NOMO-1 (cell line): ENCODE data around the gene DNAJC10.

Experiments used
- DNase-seq, 2 experiments: peaks; one replicate each; lab custom pipeline; 2025; ENCODE audit not compliant: unreplicated experiment in 2 of 2; lab: John Stamatoyannopoulos, UW

The DNAJC10 gene

DNA sequence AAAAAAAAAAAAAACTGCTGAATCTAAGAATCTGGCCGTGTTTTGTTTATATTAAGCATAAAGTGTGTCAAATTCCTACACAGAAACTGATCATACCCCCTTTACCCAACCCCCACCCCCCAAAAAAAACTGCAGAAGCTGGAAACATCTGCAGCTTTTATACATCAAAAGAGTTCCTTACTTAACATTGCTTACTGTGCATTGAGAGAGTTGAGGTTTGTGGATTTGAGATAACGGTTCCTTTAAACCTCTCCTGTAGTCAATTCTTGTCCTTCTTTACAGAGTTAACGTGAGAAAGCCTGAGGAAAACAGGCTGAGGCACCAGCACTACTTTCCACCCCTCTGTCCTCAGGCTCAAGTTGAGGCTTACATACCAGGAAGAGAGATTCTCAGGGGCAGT lies 115.9 kb downstream of the DNAJC10 start:
- DNase-seq = no peak

DNA sequence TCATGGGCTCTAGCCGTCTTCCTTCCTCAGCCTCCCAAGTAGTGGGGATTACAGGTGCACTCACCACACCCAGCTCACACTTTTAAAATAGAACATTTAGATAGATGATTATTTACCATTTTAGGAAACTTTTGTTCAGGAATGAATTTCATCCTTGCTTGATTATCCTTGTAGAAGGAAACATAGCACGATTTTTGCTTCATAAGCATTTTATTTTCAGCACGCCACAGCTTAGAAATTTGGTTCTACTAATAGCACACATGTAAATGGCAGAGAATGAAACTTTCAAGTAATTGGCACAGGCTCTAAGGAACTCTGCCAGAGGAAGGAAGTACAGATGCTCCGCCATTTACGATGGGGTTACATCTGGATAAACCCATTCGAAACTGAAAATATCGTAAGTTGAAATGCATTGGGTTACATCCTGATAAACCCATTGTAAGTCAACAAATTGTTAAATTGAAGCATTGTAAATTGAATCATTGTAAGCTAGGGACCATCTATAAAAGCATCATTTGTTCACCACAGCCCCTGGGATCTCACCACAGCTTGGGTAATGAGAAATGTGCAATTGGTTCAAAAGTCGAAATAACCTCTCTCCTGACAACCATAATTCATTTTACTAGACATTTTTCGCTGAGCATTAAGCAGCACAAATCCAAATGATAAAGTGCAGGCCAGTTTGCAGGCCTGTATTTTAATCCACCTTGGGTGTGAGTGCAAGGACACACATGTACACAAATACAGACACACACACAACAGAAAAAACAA lies 117.2 kb downstream of the DNAJC10 start:
- DNase-seq = no peak

DNA sequence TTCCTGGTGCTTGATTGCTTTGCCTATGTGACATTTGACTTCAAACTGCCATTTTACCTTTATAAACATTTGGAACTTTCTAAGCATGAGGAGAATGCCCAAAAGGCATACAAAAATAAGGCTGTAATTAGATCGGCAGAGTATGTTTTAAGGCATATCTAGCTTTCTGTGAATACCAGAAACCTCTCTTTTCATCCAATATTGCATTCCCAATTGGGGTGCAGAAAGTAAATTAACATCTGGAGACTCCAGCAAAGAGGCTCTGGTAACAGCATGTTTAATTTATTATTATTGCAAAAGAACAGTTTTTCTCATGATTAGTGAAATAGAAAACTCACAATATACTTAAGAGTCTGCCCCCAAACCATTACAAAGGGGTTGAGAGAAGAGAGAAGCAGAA lies 118.2 kb downstream of the DNAJC10 start:
- DNase-seq = no peak

DNA sequence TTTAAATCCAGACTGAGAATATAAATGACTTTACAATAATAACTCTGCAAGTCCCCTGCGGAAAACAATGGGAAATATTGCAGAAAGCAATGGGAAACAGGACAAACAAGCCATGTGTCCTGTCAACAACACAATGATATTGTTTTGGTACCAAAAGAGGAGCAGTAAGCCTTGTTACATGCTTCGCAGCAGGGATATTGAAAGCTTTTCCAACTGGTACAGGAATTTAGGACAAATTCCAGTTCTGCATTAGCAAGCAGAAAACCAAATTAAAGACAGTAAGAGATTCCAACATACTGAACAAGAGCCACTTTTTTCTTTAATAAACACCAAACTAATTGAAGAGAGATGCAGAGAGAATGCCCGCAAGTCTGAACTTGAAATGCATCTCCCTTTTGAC lies 120.4 kb downstream of the DNAJC10 start:
- DNase-seq = no peak
